Endodermal cell (in vitro differentiated cells): ENCODE data around the gene CENPK. TPM values are rescaled to one million over a fixed set of nuclear protein-coding genes. Genes with fewer than 3 reads are reported as not detected.
A peak's percentile ranks its signal among the peaks of the same experiment; 100 is the strongest.
"Not testable (repeated sequence)": the region's sequence is repeated elsewhere in the genome, so short reads cannot be mapped to it uniquely, and the experiment has no call there.

ENCODE experiments used
- DNase-seq: peaks from one replicate; pipeline ENCODE4 v3.0.0-alpha.2; 2017
- H3K27ac ChIP-seq: 2 replicates; pipeline ENCODE4 v1.5.1; 2013; ENCODE audit warnings: mild to moderate bottlenecking, low read depth, low read length, moderate library complexity
- H3K27me3 ChIP-seq: 2 replicates; pipeline ENCODE4 v1.6.1; 2013; ENCODE audit warnings: mild to moderate bottlenecking, low read length, moderate library complexity; ENCODE audit not compliant: insufficient read depth, control insufficient read depth, poor library complexity, severe bottlenecking
- H3K36me3 ChIP-seq: 2 replicates; pipeline ENCODE4 v1.7.0; 2013; ENCODE audit warnings: mild to moderate bottlenecking, low read length, moderate library complexity; ENCODE audit not compliant: control insufficient read depth, insufficient read depth
- H3K4me1 ChIP-seq: one replicate; pipeline ENCODE4 v1.7.0; 2013; ENCODE audit warnings: low read length; ENCODE audit not compliant: control insufficient read depth, insufficient read depth
- H3K4me3 ChIP-seq: 2 replicates; pipeline ENCODE4 v1.5.1; 2013; ENCODE audit warnings: mild to moderate bottlenecking, low read length, moderate library complexity
- H3K9ac ChIP-seq: 2 replicates; pipeline ENCODE4 v1.6.1; 2013; ENCODE audit warnings: mild to moderate bottlenecking, low read length, moderate library complexity; ENCODE audit not compliant: poor library complexity, severe bottlenecking; ENCODE audit errors: extremely low read depth
- H3K9me3 ChIP-seq: 2 replicates; pipeline ENCODE4 v1.6.1; 2013; ENCODE audit warnings: mild to moderate bottlenecking, low read length, moderate library complexity; ENCODE audit not compliant: control insufficient read depth
- H3K27ac Mint-ChIP-seq: 2 replicates; pipeline ENCODE4 v1.8.0; 2020; ENCODE audit warnings: mixed read lengths
- H3K27me3 Mint-ChIP-seq: 2 replicates; pipeline ENCODE4 v1.8.0; 2021; ENCODE audit warnings: mild to moderate bottlenecking, mixed read lengths; ENCODE audit not compliant: insufficient read depth
- H3K36me3 Mint-ChIP-seq: 2 replicates; pipeline ENCODE4 v1.8.0; 2020; ENCODE audit warnings: low read depth, mixed read lengths
- H3K4me1 Mint-ChIP-seq: 2 replicates; pipeline ENCODE4 v1.8.0; 2020; ENCODE audit warnings: mixed read lengths
- H3K4me3 Mint-ChIP-seq: 2 replicates; pipeline ENCODE4 v1.8.0; 2020; ENCODE audit warnings: mild to moderate bottlenecking, moderate library complexity, mixed read lengths
- H3K9me3 Mint-ChIP-seq: 2 replicates; pipeline ENCODE4 v1.8.0; 2020; ENCODE audit warnings: mild to moderate bottlenecking, mixed read lengths
- CTCF ChIP-seq: fragments of 200-600 bp; sonication (generic); conservative IDR thresholded peaks from 2 replicates; pipeline ENCODE4 v1.5.0; 2021; ENCODE audit warnings: antibody characterized with exemption, mild to moderate bottlenecking
- whole genome bisulfite sequencing, 2 experiments: methylation state at CpG; one replicate each; pipeline versions ENCODE4 v1.1.5 to v1.1.7; 2013; ENCODE audit warnings: missing lambda C conversion rate in 2 of 2, mixed read lengths in 1 of 2; ENCODE audit not compliant: insufficient coverage in 1 of 2, insufficient read length in 1 of 2; 5-methylcytosine and 5-hydroxymethylcytosine counted together
- total RNA-seq, 2 donors: library from RNA; stranded (reverse); fragmentation: NEBNext Ultra II Directional in 1 of 2; extraction: Animal tissue kit (Norgen Biotek cat#: 25700) in 1 of 2; gene quantifications; 2 replicates in 1 of 2; 3 replicates in 1 of 2; pipeline ENCODE4 v1.2.1, GENCODE V29; 2021

Gene CENPK
- total RNA-seq, 2 donors from 2014 or later = 49.9 to 66.7 TPM

GRCh38 chr5:65488038-65488687, 74.8 kb downstream of the CENPK start:
- not testable (repeated sequence) for H3K27ac Mint-ChIP-seq, H3K27me3 Mint-ChIP-seq, H3K4me3 ChIP-seq, H3K4me1 Mint-ChIP-seq, DNase-seq, H3K27me3 ChIP-seq, H3K36me3 Mint-ChIP-seq, H3K36me3 ChIP-seq, H3K9ac ChIP-seq, H3K9me3 ChIP-seq, H3K4me1 ChIP-seq, H3K4me3 Mint-ChIP-seq, H3K27ac ChIP-seq
- peaks cover 11% of the 10 kb centered on the region for H3K9me3 Mint-ChIP-seq
- 91 to 92% methylated on average over 7 of the region's 7 CpGs for WGBS, 2 experiments
- peak; percentile 55 for TF ChIP-seq CTCF

- not testable (repeated sequence) for DNase-seq, H3K4me3 Mint-ChIP-seq, H3K9me3 ChIP-seq, H3K27me3 ChIP-seq, H3K4me1 ChIP-seq, H3K36me3 Mint-ChIP-seq, H3K27ac ChIP-seq, H3K9ac ChIP-seq, H3K4me3 ChIP-seq, H3K27ac Mint-ChIP-seq, H3K36me3 ChIP-seq, H3K27me3 Mint-ChIP-seq
- Mint-ChIP-seq H3K9me3 (peaks cover 11% of the 10 kb centered on the region), H3K4me1 (peaks cover 14% of the 10 kb centered on the region)
- 94 to 100% methylated on average over 1 to 2 of the region's 2 CpGs for WGBS, 2 experiments
Measured at GRCh38 chr5:65486803-65487202, 76.2 kb downstream of the CENPK start.

- Histone ChIP-seq H3K27ac (no peak overlapping the region), H3K27me3 (peaks cover 8% of the 10 kb centered on the region), H3K9me3 (no peaks in the 10 kb centered on the region), H3K4me3 (no peak overlapping the region), H3K9ac (no peak overlapping the region), H3K36me3 (no peaks in the 10 kb centered on the region), H3K4me1 (no peaks in the 10 kb centered on the region)
- Mint-ChIP-seq H3K9me3 (peaks cover 11% of the 10 kb centered on the region), H3K4me3 (no peak overlapping the region), H3K27me3 (no peaks in the 10 kb centered on the region), H3K27ac (no peak overlapping the region), H3K4me1 (peaks cover 19% of the 10 kb centered on the region), H3K36me3 (no peaks in the 10 kb centered on the region)
- no peak for DNase-seq
- 93 to 99% methylated on average over 11 to 28 of the region's 28 CpGs for WGBS, 2 experiments
- no peak for TF ChIP-seq CTCF
Measured at GRCh38 chr5:65485405-65485804, 77.6 kb downstream of the CENPK start.
